HG03354 (cell line): ENCODE data around the gene CD151.
A peak's percentile ranks its signal among the peaks of the same experiment; 100 is the strongest.

Source experiments
- ATAC-seq: cut with Tn5 transposase; IDR thresholded peaks from one replicate; pipeline ENCODE4 v1.9.1; 2021; ENCODE audit warnings: mild to moderate bottlenecking; ENCODE audit not compliant: unreplicated experiment, poor library complexity, severe bottlenecking

Gene CD151

GRCh38 chr11:839280-839623 is 6.5 kb downstream of the CD151 start:
- no peak for ATAC-seq

- ATAC-seq, result no peak
These were observed 7.3 kb downstream of the CD151 start for GRCh38 chr11:839875-840617.

GRCh38 chr11:841981-842369 is 9.2 kb downstream of the CD151 start:
- ATAC-seq, result peak; percentile 41

- ATAC-seq, result peak; percentile 68
These were observed 9.7 kb downstream of the CD151 start, which contains the start of the genes POLR2L and TSPAN4 for GRCh38 chr11:842370-843002. Gene POLR2L (minus strand): TSS chr11:842529. CDS start chr11:842508, 21 bp downstream. Gene TSPAN4 (plus strand): TSS chr11:842852. CDS start chr11:850305, 7,453 bp downstream.

GRCh38 chr11:843086-843734 is 10.5 kb downstream of the CD151 start:
- peak; percentile 2 for ATAC-seq

GRCh38 chr11:843818-844692 is 11.3 kb downstream of the CD151 start:
- no peak for ATAC-seq

GRCh38 chr11:844693-845644 is 12.2 kb downstream of the CD151 start:
- ATAC-seq, result no peak

- ATAC-seq, result no peak
These were observed 13.2 kb downstream of the CD151 start for GRCh38 chr11:845872-846495.

- ATAC-seq, result no peak
These were observed 13.8 kb downstream of the CD151 start for GRCh38 chr11:846496-847098.

GRCh38 chr11:847876-848275 is 15.1 kb downstream of the CD151 start:
- ATAC-seq, result no peak

- ATAC-seq, result no peak
These were observed 15.7 kb downstream of the CD151 start for GRCh38 chr11:848380-848931.

GRCh38 chr11:849104-849824 is 16.5 kb downstream of the CD151 start:
- no peak for ATAC-seq

GRCh38 chr11:849951-850774 is 17.4 kb downstream of the CD151 start:
- no peak for ATAC-seq

GRCh38 chr11:850775-851763 is 18.3 kb downstream of the CD151 start:
- no peak for ATAC-seq

GRCh38 chr11:852762-853161 is 20.0 kb downstream of the CD151 start:
- no peak for ATAC-seq
